AG04449 (cell line): ENCODE data around the gene IQUB.
"Not testable (repeated sequence)": the region's sequence is repeated elsewhere in the genome, so short reads cannot be mapped to it uniquely, and the experiment has no call there.

ENCODE experiments used
- CTCF ChIA-PET: fragments of 350-600 bp; formaldehyde crosslinking; extraction: SDS; loops from one replicate; lab custom pipeline; 2021; ENCODE audit warnings: antibody characterized with exemption; lab: Yijun Ruan, JAX
- POLR2A ChIA-PET: fragments of 400-600, 350-600 bp; formaldehyde crosslinking; extraction: SDS; loops from one replicate; lab custom pipeline; 2020; ENCODE audit warnings: antibody characterized with exemption, inconsistent platforms; lab: Yijun Ruan, JAX
- DNase-seq: peaks from one replicate; pipeline ENCODE4 v3.0.0-alpha.2; 2010; ENCODE audit warnings: low read depth, low spot score
- H3K4me3 ChIP-seq: 2 replicates; pipeline ENCODE4 v1.5.1; 2011; ENCODE audit warnings: low read depth, mild to moderate bottlenecking, control low read depth, low read length
- CTCF ChIP-seq: IDR thresholded peaks from one replicate; pipeline ENCODE4 v1.5.1; 2011; ENCODE audit warnings: mild to moderate bottlenecking, moderate library complexity, low read length, control low read depth, inconsistent platforms; ENCODE audit not compliant: insufficient read depth; ENCODE audit errors: missing control alignments

IQUB gene

GRCh38 chr7:123480107-123480506, 54.3 kb downstream of the IQUB start:
- CTCF ChIA-PET, result interaction anchor here (1.4 kb wide), 1 partner anchor 12 kb away, joined by 3 read pairs; no protein-coding TSS in a partner anchor
- DNase-seq, result no peak
- no peak for TF ChIP-seq CTCF
- POLR2A ChIA-PET, result no interaction called here
- H3K4me3 ChIP-seq, result no peak overlapping the region

- POLR2A ChIA-PET, CTCF ChIA-PET, DNase-seq, H3K4me3 ChIP-seq: not testable (repeated sequence)
Observed at GRCh38 chr7:123478056-123478455, 56.3 kb downstream of the IQUB start.

GRCh38 chr7:123472750-123473445, 61.5 kb downstream of the IQUB start:
- H3K4me3 ChIP-seq, result no peak overlapping the region
- ChIA-PET POLR2A (no interaction called here), CTCF (no interaction called here)
- DNase-seq, result no peak
- no peak for TF ChIP-seq CTCF

GRCh38 chr7:123472327-123472726, 62.1 kb downstream of the IQUB start:
- POLR2A ChIA-PET, result no interaction called here
- TF ChIP-seq CTCF, result no peak
- CTCF ChIA-PET, result no interaction called here
- DNase-seq, result no peak
- H3K4me3 ChIP-seq, result no peak overlapping the region

GRCh38 chr7:123468303-123468702, 66.1 kb downstream of the IQUB start:
- TF ChIP-seq CTCF, result no peak
- DNase-seq, result no peak
- CTCF ChIA-PET, result no interaction called here
- H3K4me3 ChIP-seq, result no peak overlapping the region
- POLR2A ChIA-PET, result no interaction called here

GRCh38 chr7:123463890-123464289, 70.5 kb downstream of the IQUB start:
- ChIA-PET CTCF (no interaction called here), POLR2A (no interaction called here)
- DNase-seq, result no peak
- no peak overlapping the region for H3K4me3 ChIP-seq
- TF ChIP-seq CTCF, result no peak

GRCh38 chr7:123460616-123461015, 73.8 kb downstream of the IQUB start:
- DNase-seq, result no peak
- POLR2A ChIA-PET, result no interaction called here
- TF ChIP-seq CTCF, result no peak
- no peak overlapping the region for H3K4me3 ChIP-seq
- CTCF ChIA-PET, result no interaction called here
